Skin epidermis (tissue), 12 donors: ENCODE measurements around the gene RCOR1.

Source experiments
- H3K27ac ChIP-seq, 21 experiments: fragments of 200-600 bp; sonication (generic) in 11 of 21; one replicate each; pipeline ENCODE4 v1.5.0; 2020; ENCODE audit warnings: mild to moderate bottlenecking in 3 of 21, inconsistent platforms in 2 of 21, moderate library complexity in 2 of 21
- H3K4me3 ChIP-seq, 7 experiments: fragments of 200-600 bp; sonication (generic) in 2 of 7; one replicate each; pipeline ENCODE4 v1.5.0; 2020; ENCODE audit warnings: inconsistent platforms in 2 of 7, mild to moderate bottlenecking in 2 of 7, moderate library complexity in 1 of 7

RCOR1 gene

GRCh38 chr14:102778338-102779083 is 186.1 kb downstream of the RCOR1 start:
- peak overlapping the region; percentile 67 to 98 (median 88) for H3K27ac ChIP-seq
- H3K4me3 ChIP-seq, result peak overlapping the region; percentile 56 to 98 (median 90)

- H3K27ac ChIP-seq, result peak overlapping the region in 6 of 21 experiments; percentile 8 to 98 (median 94)
- H3K4me3 ChIP-seq, result peak overlapping the region in 4 of 7 experiments; percentile 89 to 98 (median 92)
Measured at GRCh38 chr14:102779084-102779462, 186.6 kb downstream of the RCOR1 start.

DNA sequence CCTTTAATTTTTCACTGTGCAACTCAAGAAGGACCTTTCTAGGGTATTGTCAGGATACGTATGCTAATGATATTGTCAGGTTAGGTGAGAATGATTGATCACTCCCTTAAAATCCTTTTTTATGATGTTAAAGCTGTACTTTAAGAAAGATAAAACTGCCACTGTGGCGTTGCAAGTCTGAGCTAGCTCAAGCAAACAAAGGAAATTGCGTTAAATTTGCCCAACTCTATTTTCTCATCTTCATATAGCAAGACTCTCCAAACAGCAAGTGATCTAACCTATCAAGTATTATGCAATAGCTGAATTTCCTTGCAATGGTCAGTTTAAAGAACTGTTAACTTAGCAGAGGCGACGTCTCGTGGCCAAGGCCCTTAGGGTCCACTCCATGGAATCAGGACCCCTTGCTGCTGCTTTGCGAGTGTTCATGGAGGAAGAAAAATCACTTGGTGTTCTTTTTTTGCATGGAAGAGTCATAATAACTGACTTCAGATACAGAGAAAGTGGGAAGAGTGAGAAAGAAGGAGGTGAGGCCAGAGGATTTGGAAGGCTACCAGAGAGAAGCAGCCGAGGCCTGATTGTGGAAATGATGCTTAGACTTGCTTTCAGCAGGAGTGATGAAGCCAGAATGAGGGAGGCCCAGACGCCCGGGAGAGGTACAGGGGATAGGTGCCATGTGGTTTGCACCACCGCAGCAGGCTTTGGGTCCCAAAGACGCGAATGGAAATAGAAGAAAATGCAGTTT is 187.3 kb downstream of the RCOR1 start:
- Histone ChIP-seq H3K27ac (peak overlapping the region in 1 of 21 experiments; percentile 97), H3K4me3 (peak overlapping the region in 2 of 7 experiments; percentile 2 to 7)
